GM23248 (cell line): ENCODE results near the gene MCU.

Experiments
- EZH2 ChIP-seq: fragments of 200-600 bp; sonication (generic); IDR thresholded peaks from 2 replicates; pipeline ENCODE4 v1.6.1; 2018; ENCODE audit warnings: antibody characterized with exemption, mild to moderate bottlenecking; ENCODE audit not compliant: insufficient read depth, poor library complexity, severe bottlenecking
- EZH2phosphoT487 ChIP-seq: fragments of 200-600 bp; sonication (generic); IDR thresholded peaks from 2 replicates; pipeline ENCODE4 v1.6.1; 2018; ENCODE audit warnings: antibody characterized with exemption, moderate library complexity, mild to moderate bottlenecking, low read depth; ENCODE audit not compliant: insufficient read depth

- TF ChIP-seq EZH2phosphoT487 (no peak), EZH2 (no peak)
Measured at GRCh38 chr10:72747521-72747920, 55.6 kb downstream of the MCU start.
